Fibroblast of skin of right quadriceps (primary cell): ENCODE results near the gene LMBR1.
"Not testable (repeated sequence)": the region's sequence is repeated elsewhere in the genome, so short reads cannot be mapped to it uniquely, and the experiment has no call there.

Source experiments
- DNase-seq: peaks from one replicate; pipeline ENCODE4 v3.0.0-alpha.2; 2013

Gene LMBR1

GRCh38 chr7:156903232-156903909 is 10.4 kb upstream of the LMBR1 start:
- peak; percentile 8 for DNase-seq

DNA sequence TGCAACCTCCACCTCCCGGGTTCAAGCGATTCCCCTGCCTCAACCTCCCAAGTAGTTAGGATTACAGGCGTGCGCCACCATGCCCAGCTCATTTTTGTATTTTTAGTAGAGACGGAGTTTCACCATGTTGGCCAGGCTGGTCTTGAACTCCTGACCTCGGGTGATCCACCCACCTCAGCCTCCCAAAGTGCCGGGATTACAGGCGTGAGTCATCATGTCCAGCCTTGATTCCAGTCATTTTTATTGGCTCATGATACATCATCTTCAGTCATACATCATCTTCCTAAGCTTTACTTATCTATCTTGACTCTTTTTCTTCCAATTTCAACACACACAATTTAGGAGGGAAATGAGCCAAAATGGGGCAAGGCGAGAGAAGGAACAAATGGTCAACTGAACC is 7.1 kb upstream of the LMBR1 start:
- DNase-seq, result not testable (repeated sequence)

GRCh38 chr7:156898938-156899337 is 6.0 kb upstream of the LMBR1 start:
- DNase-seq, result no peak

DNA sequence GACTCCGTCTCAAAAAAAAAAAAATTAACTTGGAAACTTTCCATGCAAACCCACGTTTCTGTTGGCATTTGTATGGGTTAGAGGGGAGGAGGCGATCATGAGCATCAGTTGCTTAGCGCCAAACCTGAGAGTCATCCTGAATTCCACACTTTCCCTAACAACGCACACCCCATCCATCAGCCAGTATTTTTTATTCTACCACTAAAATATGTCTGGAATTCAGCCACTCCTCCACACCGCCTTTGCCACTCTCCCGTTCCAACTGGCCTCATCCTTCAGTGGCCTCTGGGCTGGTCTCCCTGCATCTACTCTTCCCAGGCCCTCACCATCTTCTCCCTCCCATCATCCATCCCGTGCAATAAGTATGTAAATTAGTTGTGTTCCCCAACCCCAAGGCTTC is 4.7 kb upstream of the LMBR1 start:
- peak; percentile 9 for DNase-seq

- no peak for DNase-seq
These were observed 3.5 kb upstream of the LMBR1 start for GRCh38 chr7:156896388-156897022.

- DNase-seq, result no peak
These were observed 2.2 kb upstream of the LMBR1 start for GRCh38 chr7:156895024-156895780.

- DNase-seq, result peak; percentile 28
These were observed 742 bp downstream of the LMBR1 start for GRCh38 chr7:156892081-156892800.

GRCh38 chr7:156889746-156890145 is 3.2 kb downstream of the LMBR1 start:
- DNase-seq, result no peak

GRCh38 chr7:156889089-156889488 is 3.9 kb downstream of the LMBR1 start:
- peak; percentile 21 for DNase-seq

DNA sequence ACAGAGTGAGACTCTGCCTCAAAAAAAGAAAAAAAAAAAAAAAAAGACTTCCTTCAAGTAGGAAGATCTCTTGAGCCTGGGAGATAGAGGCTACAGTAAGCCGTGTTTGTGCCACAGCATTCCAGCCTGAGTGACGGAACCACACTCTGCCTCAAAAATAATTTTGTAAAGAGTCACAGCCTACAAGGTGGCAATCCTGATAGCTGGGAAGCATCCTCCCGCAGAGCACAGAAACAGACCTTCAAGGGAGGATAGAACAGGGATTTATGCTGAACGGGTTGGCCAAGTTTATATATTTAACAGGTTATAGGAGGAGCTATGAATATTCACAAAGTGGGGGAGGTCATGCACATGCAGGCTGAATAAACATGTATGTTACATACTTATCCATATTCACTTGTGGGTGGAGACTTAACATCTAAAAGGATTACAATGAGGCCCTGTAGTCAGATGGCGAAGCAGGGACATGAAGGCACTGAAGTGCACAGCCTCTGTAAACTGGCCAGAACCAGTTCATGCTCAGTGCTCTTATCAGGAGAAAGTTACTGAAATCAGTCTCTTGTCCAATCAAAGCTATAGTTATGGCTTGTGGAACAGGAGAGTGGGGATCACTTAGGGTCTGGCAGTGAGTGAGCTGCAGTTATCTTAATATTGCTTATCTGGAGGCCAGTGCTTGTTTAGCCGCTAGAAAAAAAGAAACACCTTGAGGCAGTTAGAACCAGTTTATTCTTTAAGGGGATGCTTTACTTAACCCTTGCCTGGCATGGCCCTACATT is 6.8 kb downstream of the LMBR1 start:
- DNase-seq, result no peak

- DNase-seq, result no peak
These were observed 11.3 kb downstream of the LMBR1 start for GRCh38 chr7:156881679-156882078.

- no peak for DNase-seq
These were observed 17.2 kb downstream of the LMBR1 start for GRCh38 chr7:156875766-156876165.

DNA sequence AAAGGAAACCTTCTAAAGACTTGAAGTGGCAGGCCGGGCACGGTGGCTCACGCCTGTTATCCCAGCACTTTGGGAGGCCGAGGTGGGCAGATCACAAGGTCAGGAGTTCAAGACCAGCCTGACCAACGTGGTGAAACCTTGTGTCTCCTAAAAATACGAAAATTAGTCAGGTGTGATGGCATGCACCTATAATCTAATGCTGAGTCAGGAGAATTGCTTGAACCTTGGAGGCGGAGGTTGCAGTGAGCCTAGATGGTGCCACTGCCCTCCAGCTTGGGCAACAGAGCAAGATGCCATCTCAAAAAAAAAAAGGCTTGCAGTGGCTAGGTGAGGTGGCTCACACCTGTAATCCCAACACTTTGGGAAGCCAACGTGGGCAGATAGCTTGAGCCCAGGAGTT is 24.6 kb downstream of the LMBR1 start:
- DNase-seq, result not testable (repeated sequence)

- DNase-seq, result no peak
These were observed 27.5 kb downstream of the LMBR1 start for GRCh38 chr7:156865493-156865892.

GRCh38 chr7:156862022-156862421 is 31.0 kb downstream of the LMBR1 start:
- not testable (repeated sequence) for DNase-seq

DNA sequence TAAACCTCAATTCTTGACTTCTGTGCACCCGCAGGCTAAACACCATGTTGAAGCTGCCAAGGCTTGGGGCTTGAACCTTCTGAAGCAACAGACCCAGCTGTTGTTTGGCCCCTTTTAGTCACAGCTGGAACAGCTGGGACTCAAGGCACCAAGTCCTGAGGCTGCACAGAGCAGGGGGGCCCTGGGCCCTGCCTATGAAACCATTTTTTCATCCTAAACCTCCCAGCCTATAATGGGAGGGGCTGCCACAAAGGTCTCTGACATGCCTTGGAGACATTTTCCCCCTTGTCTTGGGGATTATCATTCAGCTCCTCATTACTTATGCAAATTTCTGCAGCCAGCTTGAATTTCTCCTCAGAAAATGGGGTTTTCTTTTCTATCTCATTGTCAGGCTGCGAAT is 31.8 kb downstream of the LMBR1 start:
- DNase-seq, result no peak

- not testable (repeated sequence) for DNase-seq
These were observed 32.9 kb downstream of the LMBR1 start for GRCh38 chr7:156860099-156860498.

DNA sequence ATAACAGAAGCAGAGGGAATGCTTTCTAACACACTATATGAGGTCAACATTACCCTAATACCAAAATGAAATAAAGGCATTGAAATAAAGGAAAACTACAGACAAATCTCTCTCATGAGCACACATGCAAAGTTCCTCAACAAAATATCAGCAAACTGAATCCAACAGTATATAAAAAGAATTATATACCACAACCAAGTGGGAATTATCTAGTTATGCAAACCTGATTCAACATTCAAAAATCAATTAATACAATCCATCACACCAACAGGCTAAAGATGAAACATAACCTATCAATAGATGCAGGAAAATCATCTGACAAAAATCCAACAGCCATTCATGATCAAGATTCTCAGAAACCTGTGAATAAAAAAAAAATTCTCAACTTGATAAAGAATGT is 34.5 kb downstream of the LMBR1 start:
- DNase-seq, result no peak

DNA sequence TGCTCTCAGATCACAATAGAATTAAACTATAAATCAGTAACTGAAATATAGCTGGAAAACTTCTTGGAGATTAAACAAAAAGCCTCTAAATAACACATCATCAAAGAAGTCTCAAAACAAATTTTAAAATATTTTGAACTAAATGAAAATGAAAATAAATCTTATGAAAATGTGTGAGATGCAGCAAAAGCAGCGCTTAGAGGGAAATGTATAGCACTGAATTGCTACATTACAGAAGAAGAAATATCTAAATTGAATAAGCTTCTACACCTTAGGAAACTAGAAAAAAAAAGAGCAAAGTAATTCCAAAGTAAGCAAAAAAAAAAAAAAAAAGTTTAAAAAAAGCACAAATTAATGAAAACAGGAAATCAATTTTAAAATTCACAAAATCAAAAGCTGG is 35.2 kb downstream of the LMBR1 start:
- no peak for DNase-seq

DNA sequence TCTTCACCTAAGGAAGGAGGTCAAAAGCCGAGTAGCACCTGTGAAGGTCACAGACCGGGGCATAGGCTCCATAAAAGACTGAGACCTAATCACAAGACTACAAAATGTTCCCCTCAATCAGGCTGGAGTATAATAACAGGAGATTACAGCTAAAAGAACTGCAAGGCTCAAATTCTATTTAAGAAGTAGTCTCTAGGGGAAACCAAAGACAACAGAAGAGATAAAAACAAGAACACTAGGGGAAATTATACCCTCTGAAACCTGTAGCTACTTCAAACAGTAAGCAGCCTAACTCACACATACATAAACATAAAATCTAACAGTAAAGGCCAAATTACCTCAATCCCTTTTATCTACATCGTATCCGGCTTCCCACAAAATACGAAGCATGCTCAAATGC is 38.3 kb downstream of the LMBR1 start:
- DNase-seq, result no peak

- no peak for DNase-seq
These were observed 44.0 kb downstream of the LMBR1 start for GRCh38 chr7:156848979-156849378.

- no peak for DNase-seq
These were observed 47.4 kb downstream of the LMBR1 start for GRCh38 chr7:156845379-156846101.
